ENCODE data around the gene KATNB1.

DNA sequence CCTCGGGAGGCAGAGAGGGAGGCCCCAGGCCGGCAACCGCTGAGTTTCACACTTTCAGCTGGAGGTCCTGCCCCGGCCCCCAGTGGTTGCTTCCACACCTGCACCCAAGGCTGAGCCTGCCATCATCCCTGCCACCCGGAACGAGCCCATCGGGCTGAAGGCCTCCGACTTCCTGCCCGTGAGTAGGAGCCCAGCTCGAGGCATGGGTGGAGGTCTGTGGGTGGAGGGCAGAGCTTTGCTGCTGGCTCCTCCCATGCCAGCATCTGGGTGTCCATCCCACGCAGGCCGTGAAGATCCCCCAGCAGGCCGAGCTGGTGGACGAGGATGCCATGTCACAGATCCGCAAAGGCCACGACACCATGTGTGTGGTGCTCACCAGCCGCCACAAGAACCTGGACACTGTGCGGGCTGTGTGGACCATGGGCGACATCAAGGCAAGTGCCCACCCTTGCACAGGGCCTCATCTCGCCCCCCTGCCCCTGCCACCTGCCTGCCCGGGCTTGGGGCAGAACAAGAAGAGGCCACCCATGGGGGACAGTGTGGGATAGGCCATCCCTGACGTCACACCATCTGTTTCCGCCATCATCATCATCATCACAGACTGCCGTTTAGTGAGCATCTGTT, 19.6 kb downstream of the KATNB1 start:
- TF ChIP-seq CTCF (conservative IDR thresholded peaks at IDR 0.05 in 1 of 2, IDR thresholded peaks at IDR 0.05 in 1 of 2; ENCODE audit: low read depth in 1 of 2, low read length in 2 of 2) = no peak
- TF ChIP-seq EZH2 (IDR thresholded peaks at IDR 0.05; ENCODE audit: low read length, missing control alignments) = no peak
